GM12801 (cell line): Measurements from ENCODE around the gene CAMTA1.

Experiments
- CTCF ChIP-seq: IDR thresholded peaks from one replicate; pipeline ENCODE4 v1.5.1; 2011; ENCODE audit warnings: control low read depth; ENCODE audit not compliant: insufficient read length; ENCODE audit errors: extremely low read depth

Gene CAMTA1

GRCh38 chr1:7256526-7256925 is 471.3 kb downstream of the CAMTA1 start:
- no peak for TF ChIP-seq CTCF

- no peak for TF ChIP-seq CTCF
Measured at GRCh38 chr1:7257225-7257624, 472.0 kb downstream of the CAMTA1 start.

- TF ChIP-seq CTCF: no peak
Measured at GRCh38 chr1:7258589-7259135, 473.4 kb downstream of the CAMTA1 start.

DNA sequence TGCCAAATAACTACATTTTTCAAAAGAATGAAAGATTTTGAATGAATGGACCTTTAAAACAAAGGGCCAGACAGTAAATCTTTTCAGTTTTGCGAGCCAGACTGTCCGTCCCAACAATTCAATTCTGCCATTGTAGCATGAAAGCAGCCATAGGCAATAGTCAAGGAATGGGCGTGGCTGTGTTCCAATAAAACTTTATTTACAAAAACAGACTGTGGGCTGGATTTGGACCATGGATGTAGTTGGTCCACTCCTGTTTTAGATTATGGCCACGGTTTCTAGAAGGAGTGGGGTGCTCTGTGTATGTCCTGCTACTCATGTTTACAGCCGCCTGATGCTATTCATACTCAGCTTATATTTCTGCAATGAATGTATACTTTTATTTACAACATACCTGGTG is 474.7 kb downstream of the CAMTA1 start:
- TF ChIP-seq CTCF: no peak

DNA sequence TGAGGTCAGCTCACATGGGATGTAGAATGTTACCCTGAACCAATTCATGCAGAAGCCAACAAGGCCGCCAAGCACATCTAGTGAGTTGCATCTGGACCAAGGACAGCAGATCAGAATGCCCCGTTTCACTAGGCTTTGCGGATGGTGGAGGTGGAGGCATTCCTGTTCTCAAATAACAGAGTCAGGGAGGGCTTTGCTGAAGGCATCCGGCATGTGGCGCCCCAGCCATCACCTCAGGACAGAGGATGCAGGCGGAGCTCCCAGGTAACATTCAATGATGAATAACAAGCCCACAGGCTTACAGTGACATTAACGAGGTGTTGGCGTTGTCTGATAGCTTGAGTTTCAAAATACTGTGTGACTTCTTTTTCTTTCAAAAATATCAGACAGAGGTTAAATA is 476.2 kb downstream of the CAMTA1 start:
- no peak for TF ChIP-seq CTCF

GRCh38 chr1:7262611-7263010 is 477.4 kb downstream of the CAMTA1 start:
- no peak for TF ChIP-seq CTCF

DNA sequence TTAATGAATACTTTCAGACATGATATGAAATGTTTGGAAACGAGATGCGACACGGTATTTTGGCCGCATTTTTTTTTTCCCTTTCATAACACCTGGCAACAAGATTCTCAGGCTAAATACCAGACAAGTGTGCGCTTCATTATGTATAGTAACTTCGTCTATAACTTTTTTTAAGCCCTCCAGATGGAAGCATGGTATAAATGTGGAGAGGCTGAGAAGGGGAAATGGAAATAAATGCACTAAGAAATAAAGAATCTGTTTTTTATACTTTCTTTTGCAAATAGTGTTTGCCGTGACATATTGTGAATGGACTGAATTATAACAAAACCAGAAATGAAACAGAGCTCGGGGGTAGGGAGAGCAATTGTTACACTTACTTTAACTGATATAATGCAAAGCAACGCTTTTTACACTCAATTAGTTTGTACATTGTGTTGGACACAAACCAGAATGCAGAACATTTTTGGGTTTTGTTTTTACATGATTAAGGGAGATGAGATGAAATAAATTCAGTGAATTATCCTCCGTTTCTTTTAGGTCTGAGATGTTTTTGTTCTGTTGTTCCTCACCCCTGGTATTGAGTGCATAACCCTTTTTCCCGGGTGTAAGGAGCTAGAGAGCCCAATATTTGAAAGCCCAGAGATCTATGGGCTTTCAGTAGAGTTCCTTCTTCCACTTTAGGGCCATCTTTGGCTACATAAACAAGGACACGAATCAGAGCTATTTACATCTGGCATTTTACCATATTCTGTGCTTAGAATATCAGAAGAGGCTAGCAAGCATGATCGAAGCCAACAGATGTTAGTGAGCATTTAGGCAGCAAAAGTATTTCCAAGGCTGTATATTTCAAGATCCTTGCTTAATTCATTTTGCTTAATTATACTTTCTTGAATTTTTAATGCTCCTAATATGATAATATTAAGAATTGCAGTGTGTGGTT is 478.0 kb downstream of the CAMTA1 start:
- TF ChIP-seq CTCF: no peak
